PC-3 (cell line): ENCODE measurements around the gene WSCD2.

Experiments used
- EZH2 ChIP-seq: fragments of 300-600 bp; sonication (generic); IDR thresholded peaks from one replicate; pipeline ENCODE4 v1.6.1; 2017; ENCODE audit warnings: antibody characterized with exemption, mild to moderate bottlenecking, low read length; ENCODE audit not compliant: unreplicated experiment
- TF ChIP-seq, protein P1 (sequence below): fragments of 300-600 bp; sonication (generic); conservative IDR thresholded peaks from 2 replicates; pipeline ENCODE4 v1.5.1; 2017; ENCODE audit warnings: antibody characterized with exemption, low read depth, mild to moderate bottlenecking, low read length

DNA sequence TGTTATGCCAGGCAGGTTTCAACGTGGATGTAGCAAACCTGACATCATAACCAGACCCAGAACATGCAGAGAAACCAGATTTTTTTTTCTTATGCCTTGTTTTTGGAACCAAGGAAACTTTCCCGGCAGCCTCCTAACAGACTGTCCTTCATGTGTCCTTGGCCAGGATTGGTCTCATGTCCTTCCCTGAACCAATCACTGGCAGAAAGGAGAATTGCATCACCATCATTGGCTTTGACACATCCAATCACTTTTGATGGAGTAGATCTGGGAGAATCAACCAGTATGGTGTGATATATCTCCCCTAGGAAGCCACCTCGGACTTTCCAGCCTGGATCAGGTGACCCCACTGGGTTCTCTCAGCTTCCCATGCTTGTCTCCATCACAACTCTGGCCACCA lies 25.6 kb upstream of the WSCD2 start:
- TF ChIP-seq, protein P1, sequence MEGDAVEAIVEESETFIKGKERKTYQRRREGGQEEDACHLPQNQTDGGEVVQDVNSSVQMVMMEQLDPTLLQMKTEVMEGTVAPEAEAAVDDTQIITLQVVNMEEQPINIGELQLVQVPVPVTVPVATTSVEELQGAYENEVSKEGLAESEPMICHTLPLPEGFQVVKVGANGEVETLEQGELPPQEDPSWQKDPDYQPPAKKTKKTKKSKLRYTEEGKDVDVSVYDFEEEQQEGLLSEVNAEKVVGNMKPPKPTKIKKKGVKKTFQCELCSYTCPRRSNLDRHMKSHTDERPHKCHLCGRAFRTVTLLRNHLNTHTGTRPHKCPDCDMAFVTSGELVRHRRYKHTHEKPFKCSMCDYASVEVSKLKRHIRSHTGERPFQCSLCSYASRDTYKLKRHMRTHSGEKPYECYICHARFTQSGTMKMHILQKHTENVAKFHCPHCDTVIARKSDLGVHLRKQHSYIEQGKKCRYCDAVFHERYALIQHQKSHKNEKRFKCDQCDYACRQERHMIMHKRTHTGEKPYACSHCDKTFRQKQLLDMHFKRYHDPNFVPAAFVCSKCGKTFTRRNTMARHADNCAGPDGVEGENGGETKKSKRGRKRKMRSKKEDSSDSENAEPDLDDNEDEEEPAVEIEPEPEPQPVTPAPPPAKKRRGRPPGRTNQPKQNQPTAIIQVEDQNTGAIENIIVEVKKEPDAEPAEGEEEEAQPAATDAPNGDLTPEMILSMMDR = no peak
- no peak for TF ChIP-seq EZH2
